ENCODE data around the gene POLR2C. TPM values are rescaled to one million over a fixed set of nuclear protein-coding genes. Genes with fewer than 3 reads are reported as not detected.
A peak's percentile ranks its signal among the peaks of the same experiment; 100 is the strongest.

The POLR2C gene
- total RNA-seq (2021) (96.2 and 110 TPM in 2 replicates), Bru-seq, nascent RNA (percentile 88 among the genes with signal in this experiment), BruChase-seq, experiment 1, labeled RNA remaining after a 2-hour chase (percentile 78 among the genes with signal in this experiment), BruChase-seq, experiment 2, labeled RNA remaining after a 6-hour chase (percentile 90 among the genes with signal in this experiment)
- long read RNA-seq, transcript POLR2C-201 (9 exons, 2,057 nt), result major isoform, 123 of 139 reads
- long read RNA-seq, partial matches to known transcripts, result 2 of 139 reads
- long read RNA-seq, other reads (novel, unspliced or antisense), result 12 of 139 reads

DNA sequence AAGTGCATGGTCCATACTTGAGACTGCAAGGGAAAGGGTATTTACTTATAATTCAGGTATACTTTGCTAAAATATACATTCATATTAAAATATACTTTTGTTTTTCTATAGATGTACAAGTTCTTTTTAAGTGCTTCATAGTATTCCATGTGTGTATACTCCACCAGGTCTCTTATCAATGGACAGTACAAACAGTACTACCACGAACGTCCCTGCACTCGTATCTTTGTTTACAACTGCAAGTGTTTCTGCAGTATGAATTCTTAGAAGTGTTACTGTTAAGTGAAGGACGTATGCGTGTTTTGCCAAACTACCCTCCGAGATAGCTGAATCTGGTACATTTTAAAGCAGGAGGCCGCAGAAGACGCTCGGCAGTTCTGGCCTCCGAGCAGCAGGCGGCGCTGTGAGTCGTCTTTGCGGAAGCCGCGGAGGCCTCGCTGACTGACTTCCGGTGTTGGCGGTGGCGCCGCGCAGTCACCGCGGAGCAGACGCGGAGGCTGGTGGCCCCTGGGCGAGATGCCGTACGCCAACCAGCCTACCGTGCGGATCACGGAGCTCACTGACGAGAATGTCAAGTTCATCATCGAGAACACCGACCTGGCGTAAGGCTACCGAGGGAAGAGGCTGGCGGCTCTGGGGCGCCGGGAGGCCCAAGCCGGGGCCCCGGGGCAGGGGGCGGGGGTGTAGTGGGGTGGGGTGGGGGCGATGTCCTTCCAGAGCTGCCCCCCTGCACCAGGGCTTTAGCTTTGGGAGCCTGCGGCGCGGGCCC lies at the start of gene POLR2C:
Gene POLR2C (plus strand): TSS at position 471 of the 769 bp plus-strand sequence. CDS start 46 bp downstream, at position 517.
- H3K4me3 ChIP-seq (ENCODE audit: low read depth, low read length, poor library complexity, severe bottlenecking), result peak within 1 kb of the TSS; percentile 93
- BruUV-seq (replicated peaks), result no TSS peak
- H3K27me3 ChIP-seq (replicated peaks; ENCODE audit: insufficient read depth, low read depth, low read length, poor library complexity), result no peaks in the 10 kb centered on the region
- CTCF ChIA-PET, result interaction anchor here (0.6 to 1.2 kb wide), 5 partner anchors 11 to 75 kb away, joined by 3 to 6 read pairs (median 5); partner anchors contain the start of genes CIAPIN1 and COQ9
- DNase-seq (ENCODE audit: low spot score), result peak; percentile 92
- POLR2A ChIA-PET (ENCODE audit: low non-redundant PET), result no interaction called here
- intact Hi-C loops (cut with micrococcal nuclease; ENCODE audit: unreplicated experiment), result loop anchor here (2.0 kb wide), 1 partner anchor 56 kb away; no protein-coding TSS in a partner anchor
- H3K36me3 ChIP-seq (ENCODE audit: insufficient read depth, low read length, poor library complexity, severe bottlenecking), result peaks cover 63% of the 10 kb centered on the region
- H3K9me3 ChIP-seq (ENCODE audit: low read depth, low read length, poor library complexity, severe bottlenecking), result no peaks in the 10 kb centered on the region
- H3K27ac ChIP-seq (ENCODE audit: low read depth, low read length, poor library complexity, severe bottlenecking), result peak within 1 kb of the TSS; percentile 73
- no peaks in the 10 kb centered on the region for H3K4me1 ChIP-seq (ENCODE audit: insufficient read depth, low read length, poor library complexity, severe bottlenecking)
- TF ChIP-seq EZH2 (IDR thresholded peaks at IDR 0.05; ENCODE audit: borderline replicate concordance, low read depth, low read length, poor library complexity, severe bottlenecking) (no peak), CTCF (conservative IDR thresholded peaks at IDR 0.05; ENCODE audit: low read depth, low read length) (peak; percentile 98)

DNA sequence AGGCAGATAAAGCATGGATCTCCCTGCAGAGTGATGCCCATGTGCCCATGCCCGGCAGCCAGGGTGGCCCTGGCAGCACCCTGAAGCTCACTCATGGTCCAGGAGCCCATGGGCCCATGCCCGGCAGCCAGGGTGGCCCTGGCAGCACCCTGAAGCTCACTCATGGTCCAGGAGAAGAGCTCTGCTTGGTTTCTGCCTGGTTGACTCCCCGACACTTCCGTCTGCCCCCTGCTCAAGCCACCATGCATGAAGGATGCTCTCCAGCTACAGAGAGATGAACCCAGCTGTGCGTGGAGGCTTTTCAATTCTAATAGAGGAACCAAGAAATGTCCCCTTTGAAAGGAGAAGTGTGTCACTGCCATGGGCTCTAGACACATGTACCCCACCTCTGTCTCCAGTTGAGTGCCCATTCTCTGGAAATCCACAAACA lies 49.2 kb upstream of the POLR2C start:
- Histone ChIP-seq H3K27me3 (replicated peaks; ENCODE audit: insufficient read depth, low read depth, low read length, poor library complexity) (no peaks in the 10 kb centered on the region), H3K4me3 (ENCODE audit: low read depth, low read length, poor library complexity, severe bottlenecking) (no peak overlapping the region), H3K36me3 (ENCODE audit: insufficient read depth, low read length, poor library complexity, severe bottlenecking) (no peaks in the 10 kb centered on the region), H3K27ac (ENCODE audit: low read depth, low read length, poor library complexity, severe bottlenecking) (no peak overlapping the region), H3K4me1 (ENCODE audit: insufficient read depth, low read length, poor library complexity, severe bottlenecking) (no peaks in the 10 kb centered on the region), H3K9me3 (ENCODE audit: low read depth, low read length, poor library complexity, severe bottlenecking) (no peaks in the 10 kb centered on the region)
- intact Hi-C loops (cut with micrococcal nuclease; ENCODE audit: unreplicated experiment), result no loop called here
- POLR2A ChIA-PET (ENCODE audit: low non-redundant PET), result interaction anchor here (0.6 kb wide), 1 partner anchor 579 kb away, joined by 3 read pairs; no protein-coding TSS in a partner anchor
- TF ChIP-seq EZH2 (IDR thresholded peaks at IDR 0.05; ENCODE audit: borderline replicate concordance, low read depth, low read length, poor library complexity, severe bottlenecking) (no peak), CTCF (conservative IDR thresholded peaks at IDR 0.05; ENCODE audit: low read depth, low read length) (no peak)
- no peak for DNase-seq (ENCODE audit: low spot score)
- CTCF ChIA-PET, result interaction anchor here (0.9 kb wide), 1 partner anchor 327 kb away, joined by 5 read pairs; no protein-coding TSS in a partner anchor
- no TSS peak for BruUV-seq (replicated peaks)

DNA sequence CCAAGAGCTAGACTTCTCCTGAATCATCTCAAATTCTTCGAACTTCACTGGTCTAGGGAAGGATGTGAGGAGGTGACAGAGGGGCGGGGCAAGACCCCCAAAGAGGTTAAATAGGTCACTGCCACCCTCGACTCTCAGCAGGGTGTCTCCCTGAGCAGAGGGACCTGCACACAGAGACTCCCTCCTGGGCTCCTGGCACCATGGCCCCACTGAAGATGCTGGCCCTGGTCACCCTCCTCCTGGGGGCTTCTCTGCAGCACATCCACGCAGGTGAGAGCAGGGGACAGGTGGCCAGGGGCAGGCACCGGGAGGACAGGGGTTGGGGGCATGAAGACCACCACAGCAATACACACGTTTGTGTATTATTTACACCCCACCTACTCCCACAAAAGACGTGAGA lies 48.7 kb upstream of the POLR2C start:
- CTCF ChIA-PET, result no interaction called here

More for the DNA sequence above, 48.7 kb upstream of the POLR2C start:
- intact Hi-C loops (cut with micrococcal nuclease; ENCODE audit: unreplicated experiment), result no loop called here
- no peak for TF ChIP-seq CTCF (conservative IDR thresholded peaks at IDR 0.05; ENCODE audit: low read depth, low read length)
- no peak for TF ChIP-seq EZH2 (IDR thresholded peaks at IDR 0.05; ENCODE audit: borderline replicate concordance, low read depth, low read length, poor library complexity, severe bottlenecking)
- no TSS peak for BruUV-seq (replicated peaks)
- no peak for DNase-seq (ENCODE audit: low spot score)
- POLR2A ChIA-PET (ENCODE audit: low non-redundant PET), result no interaction called here
- H3K9me3 ChIP-seq (ENCODE audit: low read depth, low read length, poor library complexity, severe bottlenecking), result no peaks in the 10 kb centered on the region
- H3K4me1 ChIP-seq (ENCODE audit: insufficient read depth, low read length, poor library complexity, severe bottlenecking), result no peaks in the 10 kb centered on the region
- no peak overlapping the region for H3K27ac ChIP-seq (ENCODE audit: low read depth, low read length, poor library complexity, severe bottlenecking)
- H3K4me3 ChIP-seq (ENCODE audit: low read depth, low read length, poor library complexity, severe bottlenecking), result no peak overlapping the region
- no peaks in the 10 kb centered on the region for H3K27me3 ChIP-seq (replicated peaks; ENCODE audit: insufficient read depth, low read depth, low read length, poor library complexity)
- no peaks in the 10 kb centered on the region for H3K36me3 ChIP-seq (ENCODE audit: insufficient read depth, low read length, poor library complexity, severe bottlenecking)

Measured in A673 (cell line).